ENCODE measurements around the gene JAZF1.

DNA sequence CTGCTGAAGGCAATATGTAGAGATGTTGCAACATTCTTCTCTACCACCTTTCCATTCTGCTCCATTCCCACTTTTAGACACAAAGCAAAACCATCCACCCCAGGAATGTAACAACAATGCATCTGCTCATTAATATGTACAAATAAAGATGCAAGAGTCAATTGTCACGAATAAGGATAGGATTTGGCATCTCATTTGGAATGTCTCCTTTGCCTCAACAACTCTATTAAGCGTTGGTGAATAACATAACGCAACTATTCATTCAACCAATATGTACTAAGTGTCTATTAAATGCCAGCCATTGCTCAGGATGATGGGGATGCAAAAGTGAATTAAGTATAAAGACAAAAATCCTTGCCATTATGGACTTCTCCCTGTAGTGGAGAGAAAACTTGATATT is 152.1 kb downstream of the JAZF1 start:
- TF ChIP-seq YY1 (IDR thresholded peaks at IDR 0.05; ENCODE audit: insufficient read depth, insufficient read length) (no peak), ZNF274 (IDR thresholded peaks at IDR 0.05; ENCODE audit: low read depth, low read length) (no peak), SUZ12 (IDR thresholded peaks at IDR 0.05; ENCODE audit: extremely low read depth, insufficient read depth, insufficient read length) (no peak)
